ENCODE measurements around the gene LRRC18. TPM values are rescaled to one million over a fixed set of nuclear protein-coding genes. Genes with fewer than 3 reads are reported as not detected.

The LRRC18 gene
- polyA plus RNA-seq (ENCODE audit: insufficient read length in 3 of 3) = under 1 TPM; 0.16 to 0.22 (median 0.17) TPM

GRCh38 chr10:48939790-48940325 lies at the start of gene LRRC18:
LRRC18 (minus strand) TSS chr10:48939840; CDS start chr10:48914155, 25,685 bp downstream.
- DNase-seq (ENCODE audit: low read depth in 3 of 3, low spot score in 2 of 3) = no peak

DNA sequence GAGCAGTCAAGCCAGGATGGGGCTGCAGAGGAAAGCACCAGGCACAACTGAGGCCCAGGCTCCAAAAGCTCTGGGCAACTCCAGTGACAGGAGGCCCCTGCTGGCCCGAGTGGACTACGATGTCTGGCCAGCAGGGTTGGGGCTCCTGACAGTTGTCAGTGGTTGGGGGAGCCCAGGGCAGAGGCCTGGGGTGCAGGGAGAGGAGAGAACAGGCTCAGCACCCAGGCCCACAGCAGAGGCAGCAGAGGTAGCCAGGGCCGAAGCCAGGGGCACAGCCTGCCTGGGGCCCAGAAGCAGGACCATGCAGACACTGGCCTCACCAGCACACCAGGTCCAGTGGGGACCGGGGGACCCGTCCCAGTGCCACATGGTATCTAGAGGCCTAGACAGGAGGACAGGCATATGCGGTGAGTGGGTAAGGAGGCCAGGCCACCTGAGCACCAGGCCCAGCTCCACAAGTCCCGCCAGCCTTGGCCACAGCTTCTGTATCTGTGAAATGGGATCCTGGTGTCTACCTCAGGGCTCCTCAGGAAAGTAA lies 46.0 kb upstream of the LRRC18 start:
- DNase-seq (ENCODE audit: low read depth in 3 of 3, low spot score in 2 of 3) = no peak

DNA sequence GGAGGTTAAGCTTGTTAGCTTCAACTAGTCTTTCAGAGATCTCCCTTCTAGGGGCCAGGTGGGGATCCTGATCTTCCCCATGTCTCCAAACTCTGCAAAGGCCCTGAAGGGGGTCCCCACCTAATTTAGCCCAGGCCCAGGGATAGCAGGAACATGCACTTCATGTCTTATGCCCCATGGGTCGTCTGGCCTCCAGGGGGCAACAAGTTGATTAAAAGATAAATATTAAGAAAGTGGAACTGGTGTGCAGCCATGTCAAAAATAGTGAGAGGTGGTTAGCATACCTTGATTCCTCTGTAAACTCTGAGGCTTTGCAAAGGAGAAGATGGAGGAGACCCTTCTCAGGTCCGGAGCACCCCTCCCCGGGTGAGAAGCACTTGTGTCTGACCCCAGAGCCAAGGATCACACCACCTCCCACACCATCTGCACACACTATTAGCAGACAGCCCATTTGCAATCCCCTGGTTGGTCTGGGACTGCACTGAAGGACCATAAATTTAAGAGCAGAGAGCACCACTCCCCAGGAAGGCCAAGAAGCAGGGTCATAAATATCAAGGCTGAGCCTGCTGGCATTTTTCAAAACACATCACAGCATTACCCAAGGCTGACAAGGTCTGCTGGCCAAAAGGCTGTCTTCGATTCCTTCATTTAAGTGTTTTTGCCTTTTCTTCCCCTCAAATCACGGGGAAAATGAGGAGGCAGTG lies 44.2 kb upstream of the LRRC18 start:
- DNase-seq (ENCODE audit: low read depth in 3 of 3, low spot score in 2 of 3) = no peak

DNA sequence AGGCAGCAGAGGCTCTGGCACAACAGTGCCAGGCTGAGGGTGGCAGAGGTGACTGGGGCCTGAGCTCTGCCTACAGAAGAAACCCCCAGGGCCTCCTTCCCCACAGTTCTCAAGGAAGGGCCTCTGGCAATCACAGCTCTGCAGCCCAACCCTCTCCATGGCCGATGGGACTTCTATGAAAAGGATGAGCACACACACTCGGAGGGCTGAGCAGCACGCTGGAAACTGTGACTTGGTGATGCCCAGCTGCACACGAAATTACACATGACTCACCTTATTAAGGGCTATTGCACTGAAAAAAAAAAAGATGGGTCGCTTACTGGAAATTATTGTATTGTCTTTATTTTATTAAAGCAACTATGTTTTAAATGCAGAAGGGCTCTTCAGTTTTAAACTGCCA lies 42.9 kb upstream of the LRRC18 start:
- DNase-seq (ENCODE audit: low read depth in 3 of 3, low spot score in 2 of 3) = no peak

DNA sequence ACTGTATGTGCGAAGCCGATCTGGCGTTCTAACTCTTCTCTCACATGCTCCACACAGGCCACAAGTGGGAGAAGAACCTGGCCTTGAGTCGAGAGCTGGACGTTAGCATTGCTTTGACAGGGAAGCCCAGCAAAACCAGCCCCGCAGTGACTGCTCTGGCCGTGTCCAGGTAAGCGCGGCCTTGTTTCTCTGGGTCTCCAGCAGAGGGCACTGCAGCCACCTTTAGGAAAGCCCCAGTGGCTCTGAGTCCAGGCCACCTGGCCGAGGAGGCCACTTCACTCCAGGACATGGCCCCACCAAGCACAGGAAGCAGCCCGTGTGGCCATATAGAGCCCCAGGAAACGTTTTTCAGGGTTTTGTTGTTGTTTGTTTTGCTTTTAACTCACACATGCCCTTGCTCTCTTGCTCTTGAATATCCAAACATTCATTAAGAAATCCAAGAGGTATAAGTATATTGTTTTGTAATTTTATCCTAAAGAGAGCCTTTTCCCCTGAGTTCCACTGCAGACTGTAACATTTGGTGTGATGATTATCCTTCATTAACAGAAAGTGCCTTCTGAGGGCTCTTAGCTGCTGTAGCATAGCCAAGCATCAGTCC lies 41.8 kb upstream of the LRRC18 start:
- DNase-seq (ENCODE audit: low read depth in 3 of 3, low spot score in 2 of 3) = no peak

- no peak for DNase-seq (ENCODE audit: low read depth in 3 of 3, low spot score in 2 of 3)
These were observed 38.7 kb upstream of the LRRC18 start for GRCh38 chr10:48978318-48978717.

- no peak for DNase-seq (ENCODE audit: low read depth in 3 of 3, low spot score in 2 of 3)
These were observed 36.6 kb upstream of the LRRC18 start for GRCh38 chr10:48976196-48976595.

GRCh38 chr10:48974510-48975156 lies 35.0 kb upstream of the LRRC18 start:
- DNase-seq (ENCODE audit: low read depth in 3 of 3, low spot score in 2 of 3) = no peak

DNA sequence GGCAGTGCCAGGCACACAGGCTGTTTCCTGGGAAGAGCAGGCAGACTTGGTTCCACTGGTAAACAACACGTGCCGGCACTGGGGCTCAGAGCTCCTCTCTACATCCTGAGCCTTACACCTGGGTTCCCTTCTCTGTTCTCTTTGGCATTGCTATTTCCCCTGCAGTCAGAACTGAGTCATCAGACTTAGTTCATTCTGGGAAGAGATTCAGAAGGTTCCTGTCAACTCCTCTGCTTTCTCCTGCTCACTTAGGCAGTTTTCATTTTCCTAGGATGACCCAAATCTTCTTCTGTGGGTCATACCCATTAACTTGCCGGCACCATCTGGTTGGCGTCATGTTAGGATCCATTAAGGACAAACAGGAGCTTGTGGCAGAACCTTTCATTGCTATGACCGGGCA lies 33.4 kb upstream of the LRRC18 start:
- no peak for DNase-seq (ENCODE audit: low read depth in 3 of 3, low spot score in 2 of 3)

DNA sequence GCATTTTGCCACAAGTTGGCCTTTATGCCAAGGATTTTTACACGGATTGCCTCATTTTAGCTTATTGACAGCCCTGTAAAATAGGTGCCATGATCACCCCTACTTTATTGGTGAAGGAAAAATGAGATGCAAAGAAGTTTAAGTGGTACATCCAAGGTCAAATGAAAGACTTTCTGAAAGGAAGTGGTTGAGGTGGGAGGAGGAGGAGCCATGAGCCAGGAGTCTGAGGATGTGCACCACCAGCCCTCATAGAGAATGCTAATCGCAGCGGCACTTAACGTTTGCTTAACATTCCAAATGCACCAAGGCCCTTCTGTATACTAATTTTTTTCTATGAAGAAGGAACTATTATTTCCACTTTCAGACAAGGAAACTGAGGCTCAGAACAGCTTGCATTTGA lies 31.0 kb upstream of the LRRC18 start:
- no peak for DNase-seq (ENCODE audit: low read depth in 3 of 3, low spot score in 2 of 3)

DNA sequence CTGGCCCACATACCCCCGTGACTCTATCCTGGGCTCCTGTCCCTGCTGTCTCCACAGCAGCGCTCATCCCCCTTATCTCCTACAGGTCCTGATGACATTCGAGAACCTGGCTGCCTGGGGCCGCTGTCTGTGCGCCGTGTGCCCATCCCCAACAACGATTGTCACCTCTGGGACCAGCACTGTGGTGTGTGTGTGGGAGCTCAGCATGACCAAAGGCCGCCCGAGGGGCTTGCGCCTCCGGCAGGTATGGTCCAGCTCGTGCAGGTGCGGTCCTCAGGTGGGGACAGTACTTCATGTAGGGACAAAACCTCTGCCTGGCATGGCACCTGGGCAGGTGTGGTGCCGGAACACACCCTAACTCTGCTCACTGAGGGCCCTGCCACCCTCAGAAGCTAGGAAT lies 30.4 kb upstream of the LRRC18 start:
- DNase-seq (ENCODE audit: low read depth in 3 of 3, low spot score in 2 of 3) = no peak

GRCh38 chr10:48968036-48968435 lies 28.4 kb upstream of the LRRC18 start:
- DNase-seq (ENCODE audit: low read depth in 3 of 3, low spot score in 2 of 3) = no peak

- no peak for DNase-seq (ENCODE audit: low read depth in 3 of 3, low spot score in 2 of 3)
These were observed 25.8 kb upstream of the LRRC18 start for GRCh38 chr10:48965460-48965859.

- no peak for DNase-seq (ENCODE audit: low read depth in 3 of 3, low spot score in 2 of 3)
These were observed 24.4 kb upstream of the LRRC18 start for GRCh38 chr10:48964038-48964437.

DNA sequence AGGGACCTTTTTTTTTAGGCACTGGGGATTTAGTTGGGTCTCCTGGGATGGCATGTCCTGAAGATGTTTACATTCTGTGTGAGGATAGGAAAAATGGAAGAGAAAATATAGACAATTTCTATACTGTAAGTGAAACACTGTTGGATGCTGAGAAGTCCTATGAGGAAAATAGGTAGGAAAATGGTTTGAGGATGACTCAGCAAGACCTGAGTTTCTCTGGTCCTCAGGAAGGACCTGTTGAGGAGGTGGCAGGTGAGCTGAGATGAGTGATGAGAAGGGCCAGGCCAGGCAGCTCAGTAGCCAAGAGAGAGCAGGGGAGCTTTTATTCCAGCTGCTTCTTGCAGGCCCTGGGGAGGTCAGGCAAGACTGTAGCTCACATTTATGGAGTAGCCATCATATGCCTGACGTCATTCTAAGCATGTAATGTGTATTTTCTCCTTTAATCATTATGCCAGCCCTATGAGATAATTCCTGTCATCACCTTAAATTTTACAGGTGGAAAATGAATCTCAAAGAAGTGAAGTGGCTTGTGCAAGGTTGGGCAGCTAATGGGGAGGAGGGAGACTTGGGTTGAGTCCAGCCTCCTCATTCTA lies 19.1 kb upstream of the LRRC18 start:
- DNase-seq (ENCODE audit: low read depth in 3 of 3, low spot score in 2 of 3) = no peak

DNA sequence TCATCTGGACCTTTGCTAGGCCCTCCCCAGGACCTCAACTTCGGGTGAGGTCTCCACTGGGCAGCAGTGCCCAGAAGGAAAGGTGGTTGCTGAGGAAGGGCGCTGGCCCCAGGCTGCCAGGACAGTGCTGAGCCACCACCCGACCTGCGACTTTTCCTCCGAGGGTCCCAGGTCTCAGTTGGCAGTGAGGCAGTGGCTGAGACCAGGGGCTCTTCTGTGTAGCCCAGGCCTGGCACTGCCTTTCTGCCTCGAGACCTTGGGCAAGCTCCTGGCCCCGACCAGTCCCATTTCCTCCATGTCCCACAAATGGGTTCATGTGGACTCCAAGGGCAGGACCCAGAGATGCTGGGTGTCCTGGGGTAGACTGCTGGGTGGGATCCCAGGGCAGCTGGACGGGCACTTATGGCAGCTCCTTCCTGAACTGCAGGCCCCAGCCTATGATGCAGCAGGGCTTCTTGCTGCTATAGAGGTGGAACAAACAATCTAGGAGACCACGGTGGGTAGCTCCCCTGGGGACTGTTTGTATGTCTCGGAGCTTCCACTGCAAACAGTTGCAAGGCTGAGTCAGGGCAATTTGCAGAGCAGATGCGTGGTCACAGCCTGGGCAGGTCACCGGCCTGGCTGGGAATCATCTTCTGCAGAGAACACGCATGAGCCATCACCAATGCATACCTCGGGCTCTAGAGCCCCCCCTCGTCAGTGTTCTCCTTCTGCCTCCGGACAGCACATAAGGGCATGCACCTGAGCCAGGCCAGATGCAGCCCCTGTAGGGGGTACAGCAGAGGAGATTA lies 17.9 kb upstream of the LRRC18 start:
- DNase-seq (ENCODE audit: low read depth in 3 of 3, low spot score in 2 of 3) = no peak

GRCh38 chr10:48951707-48952106 lies 12.1 kb upstream of the LRRC18 start:
- no peak for DNase-seq (ENCODE audit: low read depth in 3 of 3, low spot score in 2 of 3)

GRCh38 chr10:48948470-48949037 lies 8.9 kb upstream of the LRRC18 start:
- DNase-seq (ENCODE audit: low read depth in 3 of 3, low spot score in 2 of 3) = no peak

GRCh38 chr10:48947690-48948469 lies 8.2 kb upstream of the LRRC18 start:
- no peak for DNase-seq (ENCODE audit: low read depth in 3 of 3, low spot score in 2 of 3)

Measured in right renal cortex interstitium (tissue), 3 donors.